ENCODE results near the gene DPH7. TPM values are rescaled to one million over a fixed set of nuclear protein-coding genes. Genes with fewer than 3 reads are reported as not detected.

DPH7 gene
- total and polyA plus RNA-seq, 11 donors: 12.6 to 23.7 (median 16.7) TPM

DNA sequence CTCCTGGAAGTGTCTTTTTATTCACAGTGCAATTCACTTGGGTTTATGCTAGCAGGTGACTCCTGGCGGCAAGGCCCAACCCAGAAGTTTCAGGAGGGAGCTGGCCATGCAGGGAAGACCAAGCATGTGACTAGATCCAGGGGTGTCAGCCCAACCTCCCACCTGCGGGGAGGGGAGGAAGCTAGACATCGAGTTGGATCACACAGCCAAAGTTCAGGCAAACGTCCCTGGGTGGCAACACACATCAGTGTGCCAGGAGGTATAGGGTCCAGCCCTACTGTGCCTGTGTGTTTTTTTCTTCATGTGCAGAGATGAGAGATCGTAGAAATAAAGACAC lies 53.8 kb downstream of the DPH7 start:
- no peak for DNase-seq
- ATAC-seq: no peak
- TF ChIP-seq CTCF (IDR thresholded peaks at IDR 0.05) (no peak), POLR2A (IDR thresholded peaks at IDR 0.05) (no peak)
- Histone ChIP-seq H3K27ac (no peak overlapping the region), H3K4me3 (no peak overlapping the region), H3K9me3 (no peaks in the 10 kb centered on the region), H3K36me3 (peaks cover 0 to 6% (median 0%) of the 10 kb centered on the region in 9 donors), H3K27me3 (no peaks in the 10 kb centered on the region), H3K4me1 (no peaks in the 10 kb centered on the region)
- 76 to 88% (median 81%) methylated on average over 4 to 5 of the region's 5 CpGs for WGBS, 4 donors
- intact Hi-C loops (cut with DNase I): loop anchor here in 7 of 10 donors (5.0 to 10.0 kb wide), 6 partner anchors 100 to 240 kb away; partner anchors contain the start of genes EXD3 (in 3 of the 7) and NOXA1 (in 3 of the 7)

GRCh38 chr9:137524161-137524980 lies 54.4 kb downstream of the DPH7 start:
- intact Hi-C loops (cut with DNase I): loop anchor here in 5 of 10 donors (5.0 to 10.0 kb wide), 5 partner anchors 100 to 240 kb away; partner anchors contain the start of genes EXD3 (in 3 of the 5) and NOXA1 (in 3 of the 5)
- DNase-seq: no peak
- H3K36me3 ChIP-seq: peaks cover 0 to 8% (median 0%) of the 10 kb centered on the region in 9 donors
- no peak overlapping the region for H3K4me3 ChIP-seq
- H3K4me1 ChIP-seq: no peaks in the 10 kb centered on the region
- H3K9me3 ChIP-seq: no peaks in the 10 kb centered on the region
- no peak overlapping the region for H3K27ac ChIP-seq
- ATAC-seq: no peak
- no peak for TF ChIP-seq CTCF (IDR thresholded peaks at IDR 0.05)
- TF ChIP-seq POLR2A (IDR thresholded peaks at IDR 0.05): no peak
- no peaks in the 10 kb centered on the region for H3K27me3 ChIP-seq
- WGBS, 4 donors: 93 to 96% (median 95%) methylated on average over 33 of the region's 33 CpGs

- Histone ChIP-seq H3K4me3 (no peak overlapping the region), H3K4me1 (no peaks in the 10 kb centered on the region), H3K27ac (no peak overlapping the region), H3K27me3 (no peaks in the 10 kb centered on the region), H3K36me3 (peaks cover 0 to 8% (median 0%) of the 10 kb centered on the region in 9 donors), H3K9me3 (no peaks in the 10 kb centered on the region)
- ATAC-seq: peak in 1 of 4 donors; percentile 12
- intact Hi-C loops (cut with DNase I): loop anchor here in 5 of 10 donors (5.0 to 10.0 kb wide), 5 partner anchors 98 to 238 kb away; partner anchors contain the start of genes EXD3 (in 3 of the 5) and NOXA1 (in 3 of the 5)
- DNase-seq: no peak
- TF ChIP-seq CTCF (IDR thresholded peaks at IDR 0.05) (no peak), POLR2A (IDR thresholded peaks at IDR 0.05) (no peak)
- 91 to 95% (median 93%) methylated on average over 32 to 36 of the region's 36 CpGs for WGBS, 4 donors
Measured at GRCh38 chr9:137522746-137523455, 55.8 kb downstream of the DPH7 start.
